ENCODE data around the gene WASF3. TPM values are rescaled to one million over a fixed set of nuclear protein-coding genes. Genes with fewer than 3 reads are reported as not detected.

The WASF3 gene
- total and polyA plus RNA-seq, 4 donors: 0.82 to 4.9 (median 2.3) TPM

- no peak for TF ChIP-seq REST (IDR thresholded peaks at IDR 0.05)
These were observed 1.5 kb downstream of the WASF3 start (continued) for GRCh38 chr13:26558987-26559386.

GRCh38 chr13:26560456-26560855 lies 3.0 kb downstream of the WASF3 start:
- no peaks in the 10 kb centered on the region for H3K27me3 ChIP-seq (ENCODE audit: control insufficient read depth in 4 of 4, insufficient read depth in 4 of 4, low read length in 3 of 4)
- DNase-seq (ENCODE audit: low spot score): no peak
- H3K36me3 ChIP-seq (ENCODE audit: control insufficient read depth in 4 of 4, insufficient read depth in 3 of 4, low read depth in 1 of 4, low read length in 3 of 4): peaks cover 0 to 1% (median 0%) of the 10 kb centered on the region in 4 donors
- no peak overlapping the region for H3K4me3 ChIP-seq (ENCODE audit: low read depth in 1 of 3, low read length in 3 of 3)
- peaks cover 6 to 34% (median 17%) of the 10 kb centered on the region in 4 donors for H3K4me1 ChIP-seq (ENCODE audit: control insufficient read depth in 4 of 4, insufficient read depth in 4 of 4, low read length in 3 of 4)
- no peak for TF ChIP-seq REST (IDR thresholded peaks at IDR 0.05)
- no peak for TF ChIP-seq HNF4A (conservative IDR thresholded peaks at IDR 0.05)
- TF ChIP-seq FOXA1 (IDR thresholded peaks at IDR 0.05): no peak
- TF ChIP-seq MAX (IDR thresholded peaks at IDR 0.05): no peak
- TF ChIP-seq YY1 (IDR thresholded peaks at IDR 0.05): no peak
- no peak for TF ChIP-seq RAD21 (IDR thresholded peaks at IDR 0.05)
- no peak for TF ChIP-seq ATF3 (IDR thresholded peaks at IDR 0.05)
- no peak for TF ChIP-seq RXRA (IDR thresholded peaks at IDR 0.05)
- TF ChIP-seq TAF1 (conservative IDR thresholded peaks at IDR 0.05): no peak
- TF ChIP-seq ZBTB33 (IDR thresholded peaks at IDR 0.05): no peak
- TF ChIP-seq JUND (IDR thresholded peaks at IDR 0.05): no peak
- no peak for TF ChIP-seq SP1 (IDR thresholded peaks at IDR 0.05)
- TF ChIP-seq HNF4G (IDR thresholded peaks at IDR 0.05): no peak
- no peak overlapping the region for H3K9ac ChIP-seq (ENCODE audit: low read depth in 1 of 2, low read length in 2 of 2)
- H3K9me3 ChIP-seq (ENCODE audit: control insufficient read depth in 4 of 4, low read length in 3 of 4): peaks cover 0 to under 1% (median 0%) of the 10 kb centered on the region in 4 donors
- WGBS: 87% methylated on average over 4 of the region's 4 CpGs
- no peak overlapping the region for H3K27ac ChIP-seq (ENCODE audit: low read depth in 1 of 2, low read length in 2 of 2)
